ENCODE results near the gene CKS2. TPM values are rescaled to one million over a fixed set of nuclear protein-coding genes. Genes with fewer than 3 reads are reported as not detected.

Gene CKS2
- polyA plus RNA-seq, 1 donor, result 28.3 TPM

DNA sequence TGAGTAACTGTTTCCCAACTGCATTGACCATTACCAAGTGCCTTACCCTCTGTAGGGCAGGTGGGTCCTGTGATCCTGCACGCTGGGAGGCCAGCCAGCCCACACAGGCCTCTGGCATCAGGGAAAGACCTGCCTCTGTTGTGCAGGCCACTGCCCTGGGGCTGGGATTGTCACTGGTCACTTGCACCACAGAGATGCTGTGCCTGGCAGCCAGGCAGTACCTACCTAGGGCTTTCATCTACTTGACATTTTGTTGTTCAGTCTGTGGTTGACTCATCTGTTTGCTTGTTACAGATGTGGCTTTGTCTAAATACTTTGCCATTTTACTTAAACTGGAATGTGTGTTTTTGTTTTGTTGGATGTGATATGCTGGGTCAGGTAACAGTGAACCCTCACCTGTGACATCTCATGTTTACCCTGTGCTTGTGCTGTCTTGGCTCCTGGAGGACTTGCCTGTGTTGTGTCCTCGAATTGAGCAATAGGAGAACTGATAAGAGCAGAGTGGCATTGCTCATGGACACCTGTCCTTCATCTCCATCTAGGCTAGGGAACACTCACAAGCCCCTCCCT, 40.1 kb downstream of the CKS2 start:
- no peak for DNase-seq (ENCODE audit: low read depth)

DNA sequence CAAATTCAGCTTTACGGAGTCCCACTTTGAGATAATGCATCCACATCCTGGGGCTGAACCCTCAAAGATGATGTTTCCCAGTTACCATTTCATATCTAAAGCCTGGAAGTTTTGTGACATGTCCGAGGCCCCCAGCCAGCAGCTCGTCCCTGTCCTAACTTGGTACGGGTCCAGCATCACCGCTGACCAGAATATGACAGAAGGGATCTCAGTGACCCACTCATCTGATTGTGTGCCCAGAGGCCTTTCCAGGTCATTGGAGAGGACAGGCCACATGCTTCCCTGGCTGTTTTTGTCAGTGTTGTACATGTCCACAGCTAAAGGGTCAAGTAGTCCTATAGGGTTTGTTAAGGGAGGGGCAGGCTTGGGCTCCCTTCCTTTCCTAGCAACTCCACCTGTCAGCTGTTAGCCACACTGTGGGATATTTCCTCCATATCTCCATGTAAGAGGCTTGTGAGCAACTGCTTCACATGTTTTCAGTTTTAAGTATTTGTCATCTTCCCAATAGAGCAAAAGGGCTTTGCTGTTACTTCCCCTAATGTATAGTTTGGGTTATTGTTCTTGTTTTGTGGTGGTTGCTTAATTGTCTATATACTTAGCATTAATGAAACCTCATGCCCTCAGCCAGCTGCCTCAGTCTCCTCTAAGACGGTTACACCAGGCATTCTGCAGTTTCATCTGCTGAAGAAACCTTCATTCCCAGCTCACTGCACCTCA, 40.7 kb downstream of the CKS2 start:
- no peak for DNase-seq (ENCODE audit: low read depth)

DNA sequence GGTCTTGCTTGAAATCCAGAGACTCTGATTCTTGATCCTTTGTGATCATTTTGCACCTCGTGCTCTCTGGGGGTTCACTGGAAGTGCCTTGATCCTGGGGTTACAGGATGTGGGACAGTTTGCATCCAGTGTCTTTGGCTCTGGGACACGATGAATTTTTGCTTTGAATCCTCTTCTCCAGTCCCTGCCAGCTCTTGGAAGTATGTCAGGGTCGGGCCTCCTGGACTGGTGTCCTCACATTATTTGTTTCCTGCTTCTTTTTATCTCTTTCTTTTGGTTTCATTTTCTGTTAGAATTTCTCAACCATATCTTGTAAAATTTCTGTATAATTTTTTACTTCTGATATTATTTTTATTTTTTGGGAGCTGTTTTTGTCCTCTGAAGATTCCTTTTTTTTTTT, 41.5 kb downstream of the CKS2 start:
- DNase-seq (ENCODE audit: low read depth), result no peak

DNA sequence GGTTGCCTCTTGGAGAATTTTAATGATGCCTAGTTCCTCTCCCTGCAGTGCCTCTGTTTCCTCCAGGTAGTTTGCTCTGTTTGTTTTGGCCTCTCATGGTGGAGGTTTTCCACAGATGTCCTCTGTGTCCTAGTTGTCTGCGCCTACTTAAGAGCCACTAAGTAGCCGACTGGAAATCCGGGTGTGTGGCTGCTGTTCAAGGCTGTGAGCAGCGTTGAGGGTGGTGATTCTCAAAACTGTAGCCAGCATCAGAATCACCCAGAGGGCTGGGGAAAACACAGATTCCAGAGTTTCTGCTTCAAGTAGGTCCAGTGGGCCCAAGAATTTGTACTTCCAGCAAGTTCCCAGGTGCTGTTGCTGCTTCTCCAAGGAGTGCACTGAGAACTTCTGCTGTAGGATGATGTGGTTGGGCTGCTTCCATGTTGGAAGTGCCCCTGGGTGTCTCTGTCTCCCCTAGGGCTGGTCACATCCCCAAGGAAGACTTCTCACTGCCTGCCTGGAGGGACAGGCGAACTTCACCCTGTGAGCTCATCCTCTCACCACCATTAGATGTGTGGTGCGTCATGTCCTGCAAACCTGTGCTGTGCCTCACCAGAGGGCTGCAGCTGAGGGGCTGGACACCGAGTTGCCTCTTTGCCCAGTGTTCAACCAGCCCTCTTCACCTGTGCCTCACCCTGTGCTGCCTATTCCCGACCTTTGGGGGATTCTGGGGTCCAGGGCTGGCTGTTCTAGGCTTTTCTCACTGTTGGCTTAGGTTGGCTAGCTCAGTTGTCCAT, 42.1 kb downstream of the CKS2 start:
- DNase-seq (ENCODE audit: low read depth), result no peak

DNA sequence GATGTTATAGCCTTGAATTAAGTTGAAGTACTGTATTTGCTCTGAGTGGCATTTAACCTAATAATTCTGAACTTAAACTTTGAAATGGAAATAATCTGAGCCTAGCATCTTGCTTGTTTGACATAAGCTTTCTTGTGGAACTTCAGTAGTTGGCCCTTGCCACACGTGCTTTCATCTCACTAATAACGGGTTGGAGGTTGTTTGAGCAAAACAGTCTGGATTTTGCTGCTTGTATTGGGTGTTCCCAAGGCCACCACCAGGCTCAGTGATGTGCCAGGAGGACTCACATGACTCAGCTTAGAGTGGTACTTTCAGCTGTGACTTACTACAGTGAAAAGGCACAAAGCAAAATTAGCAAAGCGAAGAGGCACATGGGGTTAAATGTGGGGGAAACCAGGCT, 43.0 kb downstream of the CKS2 start:
- no peak for DNase-seq (ENCODE audit: low read depth)

DNA sequence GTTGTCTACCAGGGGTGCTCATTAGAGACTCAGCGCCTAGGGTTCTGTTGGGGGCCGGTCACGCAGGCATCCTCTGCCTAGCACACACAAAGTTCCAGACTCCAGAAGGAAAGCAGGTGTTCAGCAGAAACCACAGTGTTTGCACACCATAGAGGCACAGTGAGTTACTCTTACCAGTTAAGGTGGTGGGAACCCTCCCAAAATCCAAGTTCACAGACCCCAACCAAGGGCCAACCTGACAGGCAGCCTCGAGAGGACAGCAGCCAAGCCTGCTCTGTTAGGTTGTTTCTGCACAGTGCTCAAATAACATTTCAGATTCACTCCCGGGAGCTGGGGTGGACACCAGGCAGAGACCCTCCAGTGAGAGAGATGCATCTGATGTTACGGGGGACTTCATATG, 43.5 kb downstream of the CKS2 start:
- no peak for DNase-seq (ENCODE audit: low read depth)

DNA sequence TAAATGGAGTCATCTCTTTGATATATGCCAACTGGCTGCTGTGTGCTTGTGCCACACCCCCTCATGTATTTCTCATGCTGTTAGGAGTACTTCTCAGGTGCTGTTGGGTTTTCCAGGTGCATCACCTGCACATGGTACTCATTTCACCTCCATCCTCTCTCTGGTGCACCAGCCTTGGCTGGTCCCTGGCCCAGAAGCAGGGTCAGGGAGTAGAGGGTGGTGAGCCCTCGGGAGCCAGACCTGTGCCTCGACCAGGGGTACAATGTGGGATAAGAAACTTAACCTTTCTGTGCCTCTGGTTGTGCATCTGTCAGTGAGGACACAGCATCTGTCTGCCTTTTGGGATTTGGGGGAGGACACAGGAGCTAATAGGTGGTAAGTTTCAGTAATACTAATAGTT, 45.8 kb downstream of the CKS2 start:
- no peak for DNase-seq (ENCODE audit: low read depth)

DNA sequence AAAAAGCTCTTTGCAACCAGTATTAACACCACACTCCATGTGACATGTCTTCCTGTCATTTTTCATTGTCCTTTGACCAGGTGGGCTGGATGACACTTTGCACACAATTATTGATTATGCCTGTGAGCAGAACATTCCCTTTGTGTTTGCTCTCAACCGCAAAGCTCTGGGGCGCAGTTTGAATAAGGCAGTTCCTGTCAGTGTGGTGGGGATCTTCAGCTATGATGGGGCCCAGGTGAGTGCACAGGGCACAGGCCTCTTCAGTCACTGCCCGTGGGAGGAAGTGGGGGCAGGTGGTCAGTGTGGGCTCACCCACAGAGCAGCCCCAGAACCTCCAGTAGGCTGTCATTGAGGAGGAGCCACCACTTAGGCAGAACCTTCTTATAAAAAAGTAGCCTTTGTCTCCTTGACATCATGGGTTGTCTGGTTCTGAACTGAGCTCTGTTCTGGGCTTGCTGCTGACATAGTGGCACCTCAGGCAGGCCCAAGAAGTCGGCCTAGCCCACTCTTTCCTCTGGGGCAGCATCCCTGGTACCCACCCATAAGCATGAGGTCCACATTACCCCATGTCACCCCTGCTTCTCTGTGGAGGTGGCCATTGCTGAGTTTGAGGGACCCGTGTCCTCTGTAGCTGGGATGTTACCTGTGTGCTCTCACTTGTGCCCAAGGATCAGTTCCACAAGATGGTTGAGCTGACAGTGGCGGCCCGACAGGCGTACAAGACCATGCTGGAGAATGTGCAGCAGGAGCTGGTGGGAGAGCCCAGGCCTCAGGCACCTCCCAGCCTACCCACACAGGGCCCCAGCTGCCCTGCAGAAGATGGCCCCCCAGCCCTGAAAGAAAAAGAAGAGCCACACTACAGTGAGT, 46.6 kb downstream of the CKS2 start:
- no peak for DNase-seq (ENCODE audit: low read depth)

DNA sequence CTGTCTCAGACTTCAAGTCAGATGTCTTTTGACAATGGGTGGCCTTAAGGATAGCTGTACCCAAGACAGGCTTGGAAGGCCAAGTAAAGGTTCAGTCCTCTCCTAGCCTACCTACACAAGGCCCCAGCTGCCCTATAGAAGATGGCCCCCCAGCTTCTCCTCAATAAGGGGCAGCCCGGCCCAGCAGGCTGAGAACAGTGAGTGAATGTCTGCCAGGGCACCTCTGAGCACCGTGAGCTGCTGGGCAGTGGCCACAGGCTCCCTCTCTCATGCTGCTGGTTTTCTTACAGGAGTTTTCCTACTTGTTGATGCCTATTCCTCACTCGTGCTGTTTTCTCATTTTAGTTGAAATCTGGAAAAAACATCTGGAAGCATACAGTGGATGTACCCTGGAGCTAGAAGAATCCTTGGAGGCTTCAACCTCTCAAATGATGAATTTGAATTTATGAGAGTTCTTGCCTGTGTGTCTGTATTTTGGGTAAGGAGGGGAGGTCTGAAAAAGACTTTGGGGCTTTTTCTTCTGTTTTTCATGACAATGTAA, 47.5 kb downstream of the CKS2 start:
- no peak for DNase-seq (ENCODE audit: low read depth)

DNA sequence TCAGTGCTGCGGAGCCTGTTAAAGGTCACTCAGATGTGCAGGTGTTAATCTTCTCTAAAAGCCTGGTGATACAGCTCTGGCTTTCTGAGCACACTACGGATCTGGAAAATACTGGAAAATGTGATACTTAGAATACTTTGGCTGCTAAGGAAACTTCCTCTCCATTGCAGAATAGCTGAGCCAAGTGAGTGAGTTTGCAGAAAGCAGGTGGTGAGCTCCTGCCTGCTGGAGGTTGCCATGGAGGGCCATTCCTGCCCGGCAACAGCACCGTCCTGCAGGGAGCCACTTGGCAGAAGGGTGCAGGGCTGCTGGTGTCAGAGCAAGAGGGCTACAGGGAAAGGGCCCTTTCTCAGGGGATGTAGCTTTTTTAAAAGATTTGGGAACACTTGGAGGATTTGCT, 48.0 kb downstream of the CKS2 start:
- DNase-seq (ENCODE audit: low read depth), result peak; percentile 32

DNA sequence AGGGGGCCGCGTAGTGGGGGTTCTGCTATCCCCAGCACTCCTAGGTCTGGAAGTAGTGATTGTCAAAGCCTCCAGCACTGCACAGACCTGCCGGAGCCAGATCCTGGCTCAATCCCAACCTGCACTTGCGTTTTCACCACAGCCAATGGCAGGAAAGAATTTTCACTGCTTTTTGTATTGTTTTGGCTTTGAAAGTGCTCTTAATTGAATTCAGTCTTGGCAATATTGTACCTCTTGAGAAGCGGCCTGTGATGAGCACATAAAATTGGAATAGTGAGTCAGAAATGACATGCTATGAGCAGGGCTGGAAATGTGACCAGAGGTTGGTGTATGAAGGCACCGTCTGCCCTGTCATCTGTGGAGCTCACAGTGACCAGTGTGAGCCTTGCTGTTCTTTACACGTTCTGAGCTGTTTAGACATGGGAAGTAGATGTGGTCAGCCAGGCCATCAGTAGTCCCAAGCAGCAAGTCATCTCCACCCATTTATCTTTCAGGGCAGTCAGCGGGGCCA, 48.8 kb downstream of the CKS2 start:
- no peak for DNase-seq (ENCODE audit: low read depth)

DNA sequence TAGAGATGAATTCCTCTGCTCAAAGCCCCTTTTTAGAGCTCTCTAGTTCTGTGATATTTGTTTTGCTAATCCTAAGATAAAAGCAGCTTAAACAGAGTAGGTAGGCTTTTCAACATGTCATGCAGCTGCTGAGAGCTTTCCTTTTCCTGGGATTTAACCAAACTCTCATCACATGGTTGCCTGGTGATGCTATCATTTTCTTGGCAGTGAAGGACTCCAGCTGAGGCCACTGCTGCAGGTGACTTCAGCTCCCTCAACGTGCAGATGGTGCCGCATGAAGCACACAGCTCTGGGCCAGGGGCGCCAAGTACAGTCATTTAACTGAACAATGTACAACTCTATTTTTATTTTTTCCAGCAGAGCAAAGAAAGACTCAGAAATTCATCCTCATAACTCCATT, 49.5 kb downstream of the CKS2 start:
- peak; percentile 44 for DNase-seq (ENCODE audit: low read depth)

DNA sequence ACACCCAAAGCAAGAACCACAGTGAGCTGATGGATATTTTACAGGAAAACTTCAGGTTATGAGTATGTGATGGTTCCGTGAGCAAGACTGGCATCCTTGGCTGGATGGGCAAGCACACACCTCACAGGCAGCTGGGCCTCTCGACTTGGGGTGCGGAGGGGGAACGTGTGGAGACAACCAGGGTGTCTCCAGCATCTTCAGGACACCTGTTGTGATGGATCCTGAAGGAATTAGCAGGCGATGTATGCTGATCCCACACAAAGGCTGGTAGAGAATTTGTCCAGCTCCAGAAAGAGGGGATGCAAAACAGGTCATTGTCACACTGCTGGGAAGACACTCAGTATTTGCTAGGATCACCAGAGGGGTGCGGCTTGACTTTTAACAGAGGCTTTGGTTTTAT, 50.0 kb downstream of the CKS2 start:
- no peak for DNase-seq (ENCODE audit: low read depth)

DNA sequence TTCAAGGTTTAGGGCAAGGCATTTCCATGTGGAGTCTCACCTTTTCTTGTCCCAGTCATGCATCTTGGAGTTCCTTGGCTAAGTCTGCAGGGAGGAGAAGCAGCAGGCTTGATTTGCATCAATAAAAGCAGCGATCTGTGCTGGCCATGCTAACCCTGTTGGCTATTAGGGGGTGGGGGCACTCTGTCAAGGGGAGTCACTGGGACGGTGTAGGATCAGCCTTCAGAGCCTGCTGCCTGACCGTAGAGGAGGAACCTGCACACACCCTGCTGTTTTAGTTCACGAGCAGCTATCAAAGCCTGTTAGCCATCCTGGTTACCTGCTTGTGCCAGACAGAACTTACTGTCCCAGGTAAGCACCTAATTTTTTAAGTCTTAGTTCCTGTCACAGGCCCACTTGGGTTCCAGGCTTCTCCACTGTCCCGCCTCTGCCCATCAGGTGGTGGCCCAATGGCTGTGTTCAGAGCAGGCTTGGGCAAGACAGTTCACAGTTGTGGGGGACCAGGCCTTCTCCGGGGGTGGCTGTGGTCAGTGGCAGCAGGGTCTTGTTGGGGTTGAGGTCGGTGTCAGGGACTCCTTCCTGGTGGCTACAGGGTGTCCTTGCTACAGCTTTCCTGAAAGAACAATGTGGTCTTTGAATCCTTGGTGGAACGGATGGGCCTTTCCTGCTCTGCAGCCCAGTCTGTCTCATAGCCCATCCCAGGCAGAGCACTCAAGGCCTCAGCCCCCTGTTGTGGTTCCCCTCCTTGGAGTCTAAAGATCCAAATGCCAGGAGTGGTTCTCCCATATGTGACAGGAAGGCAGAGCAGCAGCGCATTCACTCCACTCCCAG, 51.0 kb downstream of the CKS2 start:
- DNase-seq (ENCODE audit: low read depth), result no peak

DNA sequence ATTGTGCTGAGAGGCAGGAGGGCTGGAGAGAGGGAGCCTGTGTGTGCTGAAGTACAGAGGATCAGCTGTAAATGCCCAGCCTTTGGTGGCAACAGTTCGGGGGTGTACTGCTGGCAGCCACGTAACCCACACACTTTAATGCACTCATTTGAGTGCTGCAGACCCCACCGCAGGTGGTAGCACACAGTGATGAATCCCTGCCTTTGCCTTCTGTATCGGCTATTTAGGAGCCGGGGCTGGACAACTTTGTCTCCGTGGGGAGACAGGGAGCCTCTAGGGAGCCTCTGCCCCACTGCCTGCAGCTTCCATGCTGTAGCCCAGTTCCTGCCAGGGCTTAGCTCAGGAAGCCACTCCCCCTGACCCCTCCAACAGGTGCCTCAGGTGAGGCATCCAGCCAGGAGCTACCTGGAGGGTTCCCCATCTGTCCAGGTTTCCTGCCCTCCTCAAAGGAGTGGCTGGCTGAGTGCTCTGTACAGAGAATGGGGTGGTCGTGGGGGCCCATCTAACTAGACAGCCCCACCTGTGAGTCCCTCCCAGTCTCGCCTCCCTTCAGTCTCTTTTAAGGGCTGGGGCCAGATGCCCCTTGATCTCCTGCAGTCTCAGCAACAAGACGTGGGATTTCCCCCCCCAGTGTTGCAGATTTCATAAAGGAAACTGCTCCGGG, 51.8 kb downstream of the CKS2 start:
- no peak for DNase-seq (ENCODE audit: low read depth)

DNA sequence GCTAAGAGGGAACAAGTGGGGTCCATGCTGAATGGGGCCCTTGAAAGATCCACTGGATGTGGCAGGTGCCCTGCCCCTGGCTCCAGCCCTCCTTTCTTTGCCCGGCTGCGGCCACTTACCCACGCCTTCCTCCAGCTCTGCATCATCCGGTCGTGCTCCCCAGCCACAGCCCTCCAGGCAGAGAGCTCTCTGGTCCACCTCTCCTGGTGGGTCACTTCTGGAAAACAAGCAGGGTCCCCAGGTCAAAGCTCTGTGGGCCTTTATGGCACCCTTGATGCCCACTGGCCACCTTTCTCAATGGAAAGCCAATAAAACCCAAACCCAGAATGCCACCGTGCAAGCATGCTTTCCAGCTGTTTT, 52.3 kb downstream of the CKS2 start:
- no peak for DNase-seq (ENCODE audit: low read depth)

DNA sequence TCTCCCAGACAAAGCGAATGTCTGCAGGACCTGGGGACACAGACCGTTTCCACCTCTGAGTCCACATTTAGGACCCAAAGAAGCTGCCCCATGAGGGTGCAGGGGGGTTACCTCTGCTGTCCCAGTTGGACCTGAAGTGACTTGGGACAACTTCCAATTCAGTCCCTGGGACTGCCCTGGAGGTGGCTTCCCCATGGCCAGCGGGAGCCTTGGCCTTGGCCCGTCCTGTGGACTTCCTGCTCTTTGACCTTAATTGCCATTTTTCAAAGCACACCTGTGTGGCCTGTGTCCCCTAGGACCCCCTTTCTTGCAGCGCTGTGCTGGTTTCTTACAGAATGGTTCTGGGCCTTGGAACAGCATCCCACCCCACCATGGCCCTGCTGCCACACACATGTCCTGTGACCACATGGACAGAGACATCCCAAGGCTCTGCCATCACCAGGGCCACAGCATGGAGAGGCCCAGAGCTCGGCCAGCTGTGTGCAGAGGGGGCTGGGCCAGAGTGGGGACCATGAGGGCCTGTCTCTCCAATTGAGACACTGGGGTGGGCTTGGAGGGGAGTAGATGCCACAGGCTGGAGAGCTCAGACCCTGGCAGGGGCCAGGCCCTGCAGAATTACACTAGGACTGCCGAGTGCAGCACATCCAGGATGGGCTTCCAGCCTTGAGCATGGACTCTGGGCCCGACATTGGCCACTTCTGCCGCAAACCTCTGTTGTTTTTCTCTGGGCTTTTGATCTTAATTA, 53.1 kb downstream of the CKS2 start:
- no peak for DNase-seq (ENCODE audit: low read depth)

DNA sequence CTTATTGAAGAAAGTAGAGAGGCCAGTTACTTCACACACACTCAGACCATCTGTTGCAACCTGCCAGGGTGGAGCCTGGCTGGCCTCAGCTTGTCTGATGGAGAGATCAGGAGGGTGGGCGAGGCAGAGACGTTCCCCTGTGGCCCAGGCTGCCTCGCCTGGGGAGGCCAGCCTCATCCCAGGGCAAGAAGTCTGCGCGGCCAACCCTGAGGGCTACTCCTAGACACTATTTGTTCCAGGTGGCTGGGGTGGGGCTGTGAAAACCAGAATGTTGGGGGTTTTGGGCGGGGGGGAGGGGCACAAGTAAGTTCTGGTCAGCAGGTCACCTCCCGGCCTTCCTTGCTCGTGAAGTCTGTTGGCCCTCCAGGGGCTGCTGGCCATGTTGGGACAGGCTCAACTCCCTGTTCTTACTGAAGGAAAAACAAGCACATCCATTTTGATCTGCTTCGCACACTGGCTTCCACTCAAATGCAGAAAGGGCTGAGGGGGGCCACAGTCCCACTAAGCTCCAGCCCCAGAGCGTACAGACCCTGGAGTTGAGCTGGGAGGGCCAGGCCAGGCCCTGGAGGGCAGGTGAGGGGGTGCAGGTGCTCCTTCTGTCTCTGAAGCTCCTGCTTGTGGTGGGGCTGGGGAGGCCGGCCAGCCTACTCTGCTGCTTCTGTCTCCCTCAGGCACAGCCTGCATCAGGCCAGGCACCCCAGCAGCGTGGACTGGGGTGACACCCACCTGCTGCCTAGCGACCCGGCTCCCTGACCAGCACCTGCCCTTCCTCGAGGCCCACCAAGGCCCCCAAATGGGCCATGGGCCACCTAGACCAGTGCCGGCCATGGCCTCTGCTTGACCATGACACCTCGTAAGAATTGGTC, 53.9 kb downstream of the CKS2 start:
- no peak for DNase-seq (ENCODE audit: low read depth)

DNA sequence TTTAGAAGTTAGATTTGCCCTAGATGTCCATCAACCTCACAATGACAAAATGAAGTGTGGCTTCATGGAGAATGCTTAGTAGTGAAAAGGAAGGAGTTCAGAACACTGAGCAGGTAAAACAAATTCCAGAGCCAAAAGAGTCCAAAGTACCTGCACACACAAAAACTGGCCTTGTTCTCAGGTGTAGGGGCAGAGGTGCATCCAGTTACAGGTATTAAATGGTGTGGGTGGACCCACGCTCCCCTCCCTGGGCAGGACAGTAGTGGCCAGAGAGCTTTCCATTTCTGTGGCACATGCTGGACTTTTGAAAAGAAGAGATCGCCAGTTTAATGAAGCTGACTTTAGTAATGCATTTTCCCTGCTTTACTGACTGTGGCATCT, 54.5 kb downstream of the CKS2 start:
- DNase-seq (ENCODE audit: low read depth), result no peak

Data from forelimb muscle (tissue), 1 donor.